HEK293 (cell line): ENCODE results near the gene IGSF21.

Source experiments
- CTCF ChIA-PET: fragments of 350-600 bp; formaldehyde crosslinking; extraction: SDS; loops from one replicate; lab custom pipeline; 2021; ENCODE audit warnings: antibody characterized with exemption; lab: Yijun Ruan, JAX
- POLR2A ChIA-PET: fragments of 300-600 bp; formaldehyde crosslinking; extraction: SDS; loops from one replicate; lab custom pipeline; 2020; ENCODE audit warnings: antibody characterized with exemption, inconsistent platforms; lab: Yijun Ruan, JAX
- H3K27ac ChIP-seq: fragments of 200-500 bp; sonication (Bioruptor generic); 2 replicates; pipeline ENCODE4 v1.5.1; 2014; ENCODE audit warnings: low read depth, low read length, control low read depth, inconsistent platforms; ENCODE audit errors: extremely low read depth
- H3K36me3 ChIP-seq, 2 experiments: fragments of 200-500 bp in 1 of 2; sonication (Bioruptor generic) in 1 of 2; 1 replicate in 1 of 2; 2 replicates in 1 of 2; pipeline ENCODE4 v1.5.1; 2014 to 2017; ENCODE audit warnings: inconsistent platforms in 2 of 2, low read length in 2 of 2; ENCODE audit not compliant: control insufficient read depth in 2 of 2, insufficient read depth in 1 of 2
- H3K4me1 ChIP-seq: fragments of 200-500 bp; sonication (Bioruptor generic); 2 replicates; pipeline ENCODE4 v1.5.1; 2014; ENCODE audit warnings: mild to moderate bottlenecking, low read length, inconsistent platforms; ENCODE audit not compliant: control insufficient read depth, insufficient read depth
- H3K4me3 ChIP-seq: 2 replicates; pipeline ENCODE4 v1.5.1; 2011; ENCODE audit warnings: low read depth, mild to moderate bottlenecking, control low read depth, low read length, moderate library complexity
- H3K9me3 ChIP-seq: fragments of 200-500 bp; sonication (Bioruptor generic); 2 replicates; pipeline ENCODE4 v1.5.1; 2014; ENCODE audit warnings: low read depth, low read length, inconsistent platforms; ENCODE audit not compliant: control insufficient read depth, insufficient read depth
- KLF1 ChIP-seq: fragments of 450-650 bp; formaldehyde crosslinking; IDR thresholded peaks from 2 replicates; pipeline ENCODE4 v1.5.1; 2016; ENCODE audit warnings: missing biosample characterization, missing genetic modification characterization
- MZF1 ChIP-seq: fragments of 450-650 bp; formaldehyde crosslinking; IDR thresholded peaks from 2 replicates; pipeline ENCODE4 v1.5.1; 2017; ENCODE audit warnings: missing biosample characterization, missing genetic modification characterization, borderline replicate concordance
- SCRT1 ChIP-seq: fragments of 450-650 bp; formaldehyde crosslinking; IDR thresholded peaks from 2 replicates; pipeline ENCODE4 v1.5.1; 2016; ENCODE audit warnings: missing biosample characterization, missing genetic modification characterization, borderline replicate concordance
- SETDB1 ChIP-seq: IDR thresholded peaks from one replicate; pipeline ENCODE4 v1.6.1; 2017; ENCODE audit warnings: mild to moderate bottlenecking, low read length, moderate library complexity, mixed read lengths; ENCODE audit not compliant: insufficient read length
- TRIM28 ChIP-seq: IDR thresholded peaks from 2 replicates; pipeline ENCODE4 v1.6.1; 2011; ENCODE audit warnings: low read length, control low read depth, borderline replicate concordance
- YY1 ChIP-seq: fragments of 450-650 bp; formaldehyde crosslinking; IDR thresholded peaks from 2 replicates; pipeline ENCODE4 v1.5.1; 2018; ENCODE audit warnings: missing biosample characterization, missing genetic modification characterization
- ZBTB21 ChIP-seq: fragments of 450-650 bp; formaldehyde crosslinking; IDR thresholded peaks from 2 replicates; pipeline ENCODE4 v1.5.1; 2017; ENCODE audit warnings: missing biosample characterization, missing genetic modification characterization
- ZEB2 ChIP-seq: fragments of 450-650 bp; formaldehyde crosslinking; IDR thresholded peaks from 2 replicates; pipeline ENCODE4 v1.5.1; 2016; ENCODE audit warnings: missing biosample characterization, missing genetic modification characterization
- ZNF140 ChIP-seq: fragments of 450-650 bp; formaldehyde crosslinking; IDR thresholded peaks from 2 replicates; pipeline ENCODE4 v1.5.1; 2016; ENCODE audit warnings: missing biosample characterization, missing genetic modification characterization
- ZNF157 ChIP-seq: fragments of 450-650 bp; formaldehyde crosslinking; IDR thresholded peaks from 2 replicates; pipeline ENCODE4 v1.5.1; 2016; ENCODE audit warnings: missing biosample characterization, missing genetic modification characterization
- ZNF175 ChIP-seq: fragments of 450-650 bp; formaldehyde crosslinking; IDR thresholded peaks from 2 replicates; pipeline ENCODE4 v1.5.1; 2016; ENCODE audit warnings: missing biosample characterization, missing genetic modification characterization
- ZNF202 ChIP-seq: fragments of 450-650 bp; formaldehyde crosslinking; IDR thresholded peaks from 2 replicates; pipeline ENCODE4 v1.5.1; 2016; ENCODE audit warnings: missing biosample characterization, missing genetic modification characterization, borderline replicate concordance
- ZNF341 ChIP-seq: fragments of 450-650 bp; formaldehyde crosslinking; IDR thresholded peaks from 2 replicates; pipeline ENCODE4; 2016; ENCODE audit warnings: low read depth, missing biosample characterization, missing genetic modification characterization
- ZNF394 ChIP-seq: fragments of 450-650 bp; formaldehyde crosslinking; IDR thresholded peaks from 2 replicates; pipeline ENCODE4 v1.5.1; 2016; ENCODE audit warnings: missing biosample characterization, missing genetic modification characterization, mild to moderate bottlenecking, moderate library complexity, borderline replicate concordance
- ZNF48 ChIP-seq: fragments of 450-650 bp; formaldehyde crosslinking; IDR thresholded peaks from 2 replicates; pipeline ENCODE4 v1.5.1; 2016; ENCODE audit warnings: missing biosample characterization, missing genetic modification characterization
- ZNF585B ChIP-seq: fragments of 450-650 bp; formaldehyde crosslinking; IDR thresholded peaks from 2 replicates; pipeline ENCODE4 v1.5.1; 2016; ENCODE audit warnings: missing biosample characterization, missing genetic modification characterization
- ZNF670 ChIP-seq: fragments of 450-650 bp; formaldehyde crosslinking; IDR thresholded peaks from 2 replicates; pipeline ENCODE4 v1.5.1; 2016; ENCODE audit warnings: missing biosample characterization, missing genetic modification characterization, low read depth
- ZNF677 ChIP-seq: fragments of 450-650 bp; IDR thresholded peaks from 2 replicates; pipeline ENCODE4 v1.5.0; 2018; ENCODE audit warnings: missing biosample characterization, mild to moderate bottlenecking, missing genetic modification characterization, moderate library complexity
- ZNF76 ChIP-seq: fragments of 450-650 bp; formaldehyde crosslinking; IDR thresholded peaks from 2 replicates; pipeline ENCODE4; 2016; ENCODE audit warnings: low read depth, missing biosample characterization, missing genetic modification characterization, borderline replicate concordance
- ZNF776 ChIP-seq: fragments of 450-650 bp; formaldehyde crosslinking; IDR thresholded peaks from 2 replicates; pipeline ENCODE4 v1.5.0; 2017; ENCODE audit warnings: missing biosample characterization, missing genetic modification characterization, borderline replicate concordance
- ZNF843 ChIP-seq: fragments of 450-650 bp; formaldehyde crosslinking; IDR thresholded peaks from 2 replicates; pipeline ENCODE4 v1.5.1; 2016; ENCODE audit warnings: missing biosample characterization, missing genetic modification characterization
- ZSCAN16 ChIP-seq: fragments of 450-650 bp; formaldehyde crosslinking; IDR thresholded peaks from 2 replicates; pipeline ENCODE4 v1.5.1; 2016; ENCODE audit warnings: missing biosample characterization, missing genetic modification characterization
- TF ChIP-seq, protein P1 (sequence below): fragments of 450-650 bp; formaldehyde crosslinking; IDR thresholded peaks from 2 replicates; pipeline ENCODE4 v1.5.1; 2016; ENCODE audit warnings: missing biosample characterization, missing genetic modification characterization
- TF ChIP-seq, protein P2 (sequence below): fragments of 450-650 bp; formaldehyde crosslinking; IDR thresholded peaks from 2 replicates; pipeline ENCODE4 v1.5.1; 2017; ENCODE audit warnings: missing biosample characterization, missing genetic modification characterization
- TF ChIP-seq, protein P3 (sequence below): fragments of 450-650 bp; formaldehyde crosslinking; conservative IDR thresholded peaks from 2 replicates; pipeline ENCODE4 v1.5.1; 2016; ENCODE audit warnings: low read depth, missing biosample characterization, missing genetic modification characterization
- TF ChIP-seq, protein P4 (sequence below): fragments of 450-650 bp; formaldehyde crosslinking; IDR thresholded peaks from 2 replicates; pipeline ENCODE4 v1.5.1; 2016; ENCODE audit warnings: missing biosample characterization, missing genetic modification characterization
- TF ChIP-seq, protein P5 (sequence below): fragments of 450-650 bp; formaldehyde crosslinking; IDR thresholded peaks from 2 replicates; pipeline ENCODE4 v1.5.1; 2016; ENCODE audit warnings: missing biosample characterization, missing genetic modification characterization

Gene IGSF21

DNA sequence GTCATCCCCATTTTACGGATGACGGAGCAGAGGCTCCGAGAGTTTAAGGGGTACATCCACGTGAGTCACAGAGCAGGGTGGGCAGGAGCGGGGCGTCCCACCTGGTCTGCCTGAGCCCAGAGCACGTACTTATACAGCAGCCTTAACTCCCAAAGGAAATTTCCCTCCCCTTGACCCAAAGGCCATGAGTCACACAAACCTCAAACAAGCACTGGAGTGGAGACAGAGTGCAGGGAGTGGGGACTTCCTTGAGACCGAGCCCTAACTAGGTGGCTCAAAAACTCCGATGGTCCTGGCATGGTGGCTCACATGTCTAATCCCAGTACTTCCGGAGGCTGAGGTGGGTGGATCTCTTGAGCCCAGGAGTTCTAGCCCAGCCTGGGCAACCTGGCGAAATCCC, 231.6 kb downstream of the IGSF21 start (continued):
- TF ChIP-seq ZNF140 (tag by site-specific recombination) (no peak), ZSCAN16 (tag by site-specific recombination) (no peak), SETDB1 (no peak), ZNF670 (no peak), ZNF776 (tag by site-specific recombination) (no peak), ZNF157 (tag by site-specific recombination) (no peak)
- TF ChIP-seq, protein P1, sequence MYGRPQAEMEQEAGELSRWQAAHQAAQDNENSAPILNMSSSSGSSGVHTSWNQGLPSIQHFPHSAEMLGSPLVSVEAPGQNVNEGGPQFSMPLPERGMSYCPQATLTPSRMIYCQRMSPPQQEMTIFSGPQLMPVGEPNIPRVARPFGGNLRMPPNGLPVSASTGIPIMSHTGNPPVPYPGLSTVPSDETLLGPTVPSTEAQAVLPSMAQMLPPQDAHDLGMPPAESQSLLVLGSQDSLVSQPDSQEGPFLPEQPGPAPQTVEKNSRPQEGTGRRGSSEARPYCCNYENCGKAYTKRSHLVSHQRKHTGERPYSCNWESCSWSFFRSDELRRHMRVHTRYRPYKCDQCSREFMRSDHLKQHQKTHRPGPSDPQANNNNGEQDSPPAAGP (tag by site-specific recombination), result no peak

DNA sequence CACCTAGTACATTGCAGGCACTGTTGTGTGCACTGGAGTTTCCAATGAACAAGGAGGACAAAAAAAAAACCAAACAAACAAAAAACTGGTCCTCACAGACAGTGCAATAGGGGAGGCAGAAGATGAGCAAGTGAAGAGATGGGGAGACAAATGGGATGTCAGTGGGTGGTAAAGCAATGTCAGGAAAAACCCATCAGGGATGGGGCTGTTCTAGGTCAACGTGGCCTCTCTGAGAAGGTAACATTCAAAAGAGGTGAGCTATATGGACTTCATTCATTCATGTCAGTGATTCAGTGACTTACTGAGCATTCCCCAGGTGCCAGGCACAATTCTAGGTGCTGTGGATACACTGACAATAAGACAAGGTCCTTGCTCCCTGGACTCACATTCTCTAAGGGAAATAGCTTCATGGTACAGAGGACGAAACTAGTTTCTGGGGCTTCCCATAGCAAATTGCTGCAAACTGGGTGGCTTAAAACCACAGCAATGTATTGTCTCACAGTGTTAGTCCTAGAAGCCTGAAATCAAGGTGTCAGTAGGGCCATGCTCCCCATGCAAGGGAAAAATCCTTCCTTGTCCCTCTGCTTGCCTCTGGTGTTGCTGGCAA, 232.7 kb downstream of the IGSF21 start:
- ChIA-PET CTCF (interaction anchor here (1.0 kb wide), 1 partner anchor 38 kb away, joined by 4 read pairs; no protein-coding TSS in a partner anchor), POLR2A (no interaction called here)
- H3K4me3 ChIP-seq, result no peak overlapping the region

More for the DNA sequence above, 232.7 kb downstream of the IGSF21 start:
- no peak for TF ChIP-seq YY1 (tag by site-specific recombination)
- no peak for TF ChIP-seq SCRT1
- TF ChIP-seq ZEB2 (tag by site-specific recombination), result no peak
- TF ChIP-seq ZNF585B (tag by site-specific recombination), result no peak
- TF ChIP-seq ZNF677 (tag by site-specific recombination), result no peak
- TF ChIP-seq, protein P2, sequence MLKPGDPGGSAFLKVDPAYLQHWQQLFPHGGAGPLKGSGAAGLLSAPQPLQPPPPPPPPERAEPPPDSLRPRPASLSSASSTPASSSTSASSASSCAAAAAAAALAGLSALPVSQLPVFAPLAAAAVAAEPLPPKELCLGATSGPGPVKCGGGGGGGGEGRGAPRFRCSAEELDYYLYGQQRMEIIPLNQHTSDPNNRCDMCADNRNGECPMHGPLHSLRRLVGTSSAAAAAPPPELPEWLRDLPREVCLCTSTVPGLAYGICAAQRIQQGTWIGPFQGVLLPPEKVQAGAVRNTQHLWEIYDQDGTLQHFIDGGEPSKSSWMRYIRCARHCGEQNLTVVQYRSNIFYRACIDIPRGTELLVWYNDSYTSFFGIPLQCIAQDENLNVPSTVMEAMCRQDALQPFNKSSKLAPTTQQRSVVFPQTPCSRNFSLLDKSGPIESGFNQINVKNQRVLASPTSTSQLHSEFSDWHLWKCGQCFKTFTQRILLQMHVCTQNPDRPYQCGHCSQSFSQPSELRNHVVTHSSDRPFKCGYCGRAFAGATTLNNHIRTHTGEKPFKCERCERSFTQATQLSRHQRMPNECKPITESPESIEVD, result no peak
- TF ChIP-seq ZNF341 (tag by site-specific recombination), result no peak
- TF ChIP-seq MZF1 (tag by site-specific recombination), result no peak
- TF ChIP-seq KLF1, result no peak
- no peak for TF ChIP-seq ZNF175 (tag by site-specific recombination)
- TF ChIP-seq, protein P3, sequence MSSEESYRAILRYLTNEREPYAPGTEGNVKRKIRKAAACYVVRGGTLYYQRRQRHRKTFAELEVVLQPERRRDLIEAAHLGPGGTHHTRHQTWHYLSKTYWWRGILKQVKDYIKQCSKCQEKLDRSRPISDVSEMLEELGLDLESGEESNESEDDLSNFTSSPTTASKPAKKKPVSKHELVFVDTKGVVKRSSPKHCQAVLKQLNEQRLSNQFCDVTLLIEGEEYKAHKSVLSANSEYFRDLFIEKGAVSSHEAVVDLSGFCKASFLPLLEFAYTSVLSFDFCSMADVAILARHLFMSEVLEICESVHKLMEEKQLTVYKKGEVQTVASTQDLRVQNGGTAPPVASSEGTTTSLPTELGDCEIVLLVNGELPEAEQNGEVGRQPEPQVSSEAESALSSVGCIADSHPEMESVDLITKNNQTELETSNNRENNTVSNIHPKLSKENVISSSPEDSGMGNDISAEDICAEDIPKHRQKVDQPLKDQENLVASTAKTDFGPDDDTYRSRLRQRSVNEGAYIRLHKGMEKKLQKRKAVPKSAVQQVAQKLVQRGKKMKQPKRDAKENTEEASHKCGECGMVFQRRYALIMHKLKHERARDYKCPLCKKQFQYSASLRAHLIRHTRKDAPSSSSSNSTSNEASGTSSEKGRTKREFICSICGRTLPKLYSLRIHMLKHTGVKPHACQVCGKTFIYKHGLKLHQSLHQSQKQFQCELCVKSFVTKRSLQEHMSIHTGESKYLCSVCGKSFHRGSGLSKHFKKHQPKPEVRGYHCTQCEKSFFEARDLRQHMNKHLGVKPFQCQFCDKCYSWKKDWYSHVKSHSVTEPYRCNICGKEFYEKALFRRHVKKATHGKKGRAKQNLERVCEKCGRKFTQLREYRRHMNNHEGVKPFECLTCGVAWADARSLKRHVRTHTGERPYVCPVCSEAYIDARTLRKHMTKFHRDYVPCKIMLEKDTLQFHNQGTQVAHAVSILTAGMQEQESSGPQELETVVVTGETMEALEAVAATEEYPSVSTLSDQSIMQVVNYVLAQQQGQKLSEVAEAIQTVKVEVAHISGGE, result no peak
- no peak for TF ChIP-seq ZNF202 (tag by site-specific recombination)
- no peak for TF ChIP-seq ZNF843 (tag by site-specific recombination)
- TF ChIP-seq ZNF394 (tag by site-specific recombination), result no peak
- no peak for TF ChIP-seq ZBTB21 (tag by site-specific recombination)
- TF ChIP-seq, protein P4, sequence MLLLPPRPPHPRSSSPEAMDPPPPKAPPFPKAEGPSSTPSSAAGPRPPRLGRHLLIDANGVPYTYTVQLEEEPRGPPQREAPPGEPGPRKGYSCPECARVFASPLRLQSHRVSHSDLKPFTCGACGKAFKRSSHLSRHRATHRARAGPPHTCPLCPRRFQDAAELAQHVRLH (tag by site-specific recombination), result no peak
- no peak for TF ChIP-seq ZNF48 (tag by site-specific recombination)
- no peak for TF ChIP-seq TRIM28
- TF ChIP-seq ZNF76 (tag by site-specific recombination), result no peak
- TF ChIP-seq, protein P5, sequence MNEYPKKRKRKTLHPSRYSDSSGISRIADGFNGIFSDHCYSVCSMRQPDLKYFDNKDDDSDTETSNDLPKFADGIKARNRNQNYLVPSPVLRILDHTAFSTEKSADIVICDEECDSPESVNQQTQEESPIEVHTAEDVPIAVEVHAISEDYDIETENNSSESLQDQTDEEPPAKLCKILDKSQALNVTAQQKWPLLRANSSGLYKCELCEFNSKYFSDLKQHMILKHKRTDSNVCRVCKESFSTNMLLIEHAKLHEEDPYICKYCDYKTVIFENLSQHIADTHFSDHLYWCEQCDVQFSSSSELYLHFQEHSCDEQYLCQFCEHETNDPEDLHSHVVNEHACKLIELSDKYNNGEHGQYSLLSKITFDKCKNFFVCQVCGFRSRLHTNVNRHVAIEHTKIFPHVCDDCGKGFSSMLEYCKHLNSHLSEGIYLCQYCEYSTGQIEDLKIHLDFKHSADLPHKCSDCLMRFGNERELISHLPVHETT, result no peak
- H3K9me3 ChIP-seq, result no peaks in the 10 kb centered on the region
- no peaks in the 10 kb centered on the region for H3K36me3 ChIP-seq
- H3K27ac ChIP-seq, result no peak overlapping the region
- H3K4me1 ChIP-seq, result peaks cover 3% of the 10 kb centered on the region
